GM21390 (cell line): ENCODE measurements around the gene SPRED1.

Source experiments
- ATAC-seq: cut with Tn5 transposase; IDR thresholded peaks from one replicate; pipeline ENCODE4 v1.9.1; 2021; ENCODE audit not compliant: unreplicated experiment

SPRED1 gene

GRCh38 chr15:38344351-38344750 lies 91.7 kb downstream of the SPRED1 start:
- ATAC-seq = no peak

- no peak for ATAC-seq
These were observed 96.6 kb downstream of the SPRED1 start for GRCh38 chr15:38349251-38349650.

GRCh38 chr15:38351466-38351865 lies 98.8 kb downstream of the SPRED1 start:
- ATAC-seq = no peak

- ATAC-seq = no peak
These were observed 101.8 kb downstream of the SPRED1 start for GRCh38 chr15:38354315-38354929.

GRCh38 chr15:38362355-38362754 lies 109.7 kb downstream of the SPRED1 start:
- no peak for ATAC-seq

GRCh38 chr15:38367476-38367875 lies 114.8 kb downstream of the SPRED1 start:
- no peak for ATAC-seq

GRCh38 chr15:38369936-38370478 lies 117.4 kb downstream of the SPRED1 start:
- no peak for ATAC-seq

- ATAC-seq = no peak
These were observed 120.4 kb downstream of the SPRED1 start for GRCh38 chr15:38373016-38373415.

- ATAC-seq = no peak
These were observed 121.4 kb downstream of the SPRED1 start for GRCh38 chr15:38374029-38374428.

GRCh38 chr15:38374556-38374955 lies 121.9 kb downstream of the SPRED1 start:
- ATAC-seq = no peak

- ATAC-seq = no peak
These were observed 123.4 kb downstream of the SPRED1 start for GRCh38 chr15:38376081-38376480.

GRCh38 chr15:38377636-38378035 lies 125.0 kb downstream of the SPRED1 start:
- ATAC-seq = no peak

- no peak for ATAC-seq
These were observed 125.5 kb downstream of the SPRED1 start for GRCh38 chr15:38378161-38378560.

- ATAC-seq = peak; percentile 84
These were observed 137.4 kb downstream of the SPRED1 start for GRCh38 chr15:38389924-38390542.

- no peak for ATAC-seq
These were observed 138.6 kb downstream of the SPRED1 start for GRCh38 chr15:38391191-38391590.

- ATAC-seq = no peak
These were observed 145.5 kb downstream of the SPRED1 start for GRCh38 chr15:38398134-38398533.

- no peak for ATAC-seq
These were observed 148.5 kb downstream of the SPRED1 start for GRCh38 chr15:38401106-38401505.

- no peak for ATAC-seq
These were observed 149.1 kb downstream of the SPRED1 start for GRCh38 chr15:38401701-38402100.

- no peak for ATAC-seq
These were observed 153.8 kb downstream of the SPRED1 start for GRCh38 chr15:38406436-38406835.
